Kidney (tissue), 14 donors: ENCODE measurements around the gene C14orf93. TPM values are rescaled to one million over a fixed set of nuclear protein-coding genes. Genes with fewer than 3 reads are reported as not detected.

Source experiments
- DNase-seq, 5 donors: peaks; one replicate each; pipeline ENCODE4 v3.0.0-alpha.2; 2013 to 2020
- FAIRE-seq: peaks from 2 replicates; lab custom pipeline; 2012; peaks lifted over from hg19 to GRCh38; lab: Jason Lieb, UNC
- H3K27ac ChIP-seq, 2 donors: one replicate each; pipeline ENCODE4 v1.7.0; 2013; ENCODE audit warnings: low read depth in 2 of 2, low read length in 2 of 2, inconsistent platforms in 1 of 2
- H3K27me3 ChIP-seq: one replicate; pipeline ENCODE4 v1.7.1; 2013; ENCODE audit warnings: low read length, inconsistent platforms; ENCODE audit not compliant: control insufficient read depth, insufficient read depth
- H3K36me3 ChIP-seq, 3 donors: one replicate each; pipeline versions ENCODE4 v1.7.0 to v1.7.1; 2013; ENCODE audit warnings: low read length in 3 of 3, control low read depth in 1 of 3, inconsistent platforms in 1 of 3; ENCODE audit not compliant: insufficient read depth in 3 of 3, control insufficient read depth in 2 of 3
- H3K4me1 ChIP-seq, 3 donors: one replicate each; pipeline versions ENCODE4 v1.7.0 to v1.7.1; 2013; ENCODE audit warnings: low read length in 3 of 3, inconsistent platforms in 1 of 3, low read depth in 1 of 3; ENCODE audit not compliant: control insufficient read depth in 2 of 3, insufficient read depth in 2 of 3
- H3K4me3 ChIP-seq, 3 donors: one replicate each; pipeline versions ENCODE4 v1.7.0 to v1.8.1; 2013; ENCODE audit warnings: low read length in 3 of 3, control low read depth in 1 of 3, inconsistent platforms in 1 of 3
- H3K9ac ChIP-seq, 3 donors: one replicate each; pipeline versions ENCODE4 v1.7.0 to v1.7.1; 2013; ENCODE audit warnings: low read length in 3 of 3, control low read depth in 1 of 3, inconsistent platforms in 1 of 3
- H3K9me3 ChIP-seq, 3 donors: one replicate each; pipeline versions ENCODE4 v1.7.0 to v1.7.1; 2013; ENCODE audit warnings: low read length in 3 of 3, control low read depth in 1 of 3, inconsistent platforms in 1 of 3; ENCODE audit not compliant: control insufficient read depth in 2 of 3, insufficient read depth in 1 of 3
- CTCF ChIP-seq: IDR thresholded peaks from 3 replicates; pipeline ENCODE4 v1.5.1; 2012; ENCODE audit warnings: mild to moderate bottlenecking, moderate library complexity, borderline replicate concordance; ENCODE audit not compliant: insufficient read depth; ENCODE audit errors: extremely low read depth
- intact Hi-C: fragments of 100-400 bp; cut with DNase I; formaldehyde crosslinking; loops from one replicate; pipeline ENCODE4 v1.11.1; 2022
- polyA plus RNA-seq: library from polyadenylated mRNA; stranded (reverse); fragments of 350-450 nt; fragmentation: Illumina TruSeq; extraction: RNeasy Lipid Tissue Mini Kit (QIAGEN cat#74804); gene quantifications from one replicate; pipeline ENCODE4 v1.2.3, GENCODE V29; 2014; ENCODE audit warnings: low read depth, low replicate concordance; ENCODE audit not compliant: insufficient read depth
- total RNA-seq: library from RNA; stranded (reverse); fragmentation: NEBNext Ultra II Directional; extraction: Animal tissue kit (Norgen Biotek cat#: 25700); gene quantifications from one replicate; pipeline ENCODE4 v1.2.1, GENCODE V29; 2021
- donor health status: control.
- donor health status: control.
- donor health status: control.
- donor health status: control.
- donor health status: control.
- donor health status: DM: yes; HTN: yes; CAD: no.
- donor health status: Normal renal cell carcinoma (clear cell type).

The C14orf93 gene
- total and polyA plus RNA-seq, 2 donors from 2014 or later, result 9.5 to 9.6 TPM

GRCh38 chr14:23013054-23013748, 3.3 kb upstream of the C14orf93 start:
- Histone ChIP-seq H3K27ac (no peak overlapping the region), H3K36me3 (no peaks in the 10 kb centered on the region), H3K4me3 (no peak overlapping the region), H3K27me3 (no peaks in the 10 kb centered on the region), H3K4me1 (peaks cover 0 to 2% (median 0%) of the 10 kb centered on the region in 3 donors), H3K9me3 (no peaks in the 10 kb centered on the region), H3K9ac (no peak overlapping the region)
- intact Hi-C loops, result no loop called here
- FAIRE-seq (no peak), DNase-seq (no peak)
- TF ChIP-seq CTCF, result no peak

GRCh38 chr14:23009483-23009938, 432 bp downstream of the C14orf93 start:
- intact Hi-C loops, result no loop called here
- no peaks in the 10 kb centered on the region for H3K27me3 ChIP-seq
- H3K9me3 ChIP-seq, result no peaks in the 10 kb centered on the region
- FAIRE-seq (no peak), DNase-seq (no peak)
- H3K4me1 ChIP-seq, result peaks cover 2 to 11% (median 3%) of the 10 kb centered on the region in 3 donors
- peak overlapping the region; percentile 25 to 70 (median 58) for H3K9ac ChIP-seq
- H3K36me3 ChIP-seq, result no peaks in the 10 kb centered on the region
- H3K27ac ChIP-seq, result peak overlapping the region; percentile 79 to 82
- H3K4me3 ChIP-seq, result peak overlapping the region; percentile 82 to 87 (median 83)
- TF ChIP-seq CTCF, result no peak

- no peak for TF ChIP-seq CTCF
- no peak for DNase-seq
- H3K4me3 ChIP-seq, result no peak overlapping the region
- FAIRE-seq, result no peak
- no peaks in the 10 kb centered on the region for H3K27me3 ChIP-seq
- no peak overlapping the region for H3K9ac ChIP-seq
- no peaks in the 10 kb centered on the region for H3K9me3 ChIP-seq
- no peaks in the 10 kb centered on the region for H3K36me3 ChIP-seq
- no peak overlapping the region for H3K27ac ChIP-seq
- H3K4me1 ChIP-seq, result peaks cover 2 to 11% (median 3%) of the 10 kb centered on the region in 3 donors
- intact Hi-C loops, result no loop called here
Observed at GRCh38 chr14:23008831-23009230, 1.1 kb downstream of the C14orf93 start.
